Adrenal gland (tissue), 12 donors: Measurements from ENCODE around the gene KIF16B. TPM values are rescaled to one million over a fixed set of nuclear protein-coding genes. Genes with fewer than 3 reads are reported as not detected.

Experiments used
- DNase-seq, 7 donors: peaks; one replicate each; pipeline ENCODE4 v3.0.0-alpha.2; 2019 to 2020
- H3K27ac ChIP-seq, 5 donors: fragments of 200-600 bp; sonication (generic) in 4 of 5; 1 replicate in 3 of 5; 2 replicates in 2 of 5; pipeline versions ENCODE4 v1.5.1 to v1.8.0; 2016 to 2020; ENCODE audit warnings: mild to moderate bottlenecking in 1 of 5
- H3K27me3 ChIP-seq: fragments of 200-600 bp; 2 replicates; pipeline ENCODE4 v1.8.0; 2021
- H3K36me3 ChIP-seq, 2 donors: fragments of 200-600 bp; replicated peaks in 1 of 2; 1 replicate in 1 of 2; 2 replicates in 1 of 2; pipeline versions ENCODE4 v1.5.1 to v1.8.0; 2018 to 2022
- H3K4me1 ChIP-seq, 2 donors: fragments of 200-600 bp; replicated peaks in 1 of 2; 1 replicate in 1 of 2; 2 replicates in 1 of 2; pipeline versions ENCODE4 v1.5.1 to v1.8.0; 2018 to 2021
- H3K4me3 ChIP-seq, 4 donors: fragments of 200-600 bp; sonication (generic) in 3 of 4; one replicate each; pipeline ENCODE4 v1.5.1; 2016 to 2018
- H3K9me3 ChIP-seq, 3 donors: fragments of 200-600 bp; sonication (generic) in 1 of 3; replicated peaks in 1 of 3; 1 replicate in 2 of 3; 2 replicates in 1 of 3; pipeline versions ENCODE4 v1.5.1 to v1.8.0; 2016 to 2021
- POLR2A ChIP-seq, 2 donors: fragments of 450-650 bp; IDR thresholded peaks; one replicate each; pipeline ENCODE4 v1.6.1; 2017; ENCODE audit warnings: antibody characterized with exemption in 2 of 2, mild to moderate bottlenecking in 2 of 2, moderate library complexity in 1 of 2
- WGBS, 4 donors: extraction: QIAGEN DNeasy Blood & Tissue Kit in 2 of 4; methylation state at CpG; one replicate each; pipeline versions ENCODE4 v1.1.5 to v1.1.7; 2013 to 2017; 5-methylcytosine and 5-hydroxymethylcytosine counted together
- intact Hi-C, 2 donors: fragments of 100-400 bp; cut with DNase I; formaldehyde crosslinking; loops; one replicate each; pipeline versions ENCODE4 v1.14.1 to v1.15.0; 2022 to 2023
- polyA plus RNA-seq, 3 donors: library from polyadenylated mRNA; stranded (reverse); fragments of 200-250 nt in 2 of 3; fragments of 350-450 nt in 1 of 3; fragmentation: Illumina TruSeq in 1 of 3; extraction: RNeasy Lipid Tissue Mini Kit (QIAGEN cat#74804) in 1 of 3; gene quantifications; one replicate each; pipeline ENCODE4 v1.2.3, GENCODE V29; 2013 to 2014
- total RNA-seq, 9 donors: library from RNA; depleted of rRNA in 4 of 9; stranded (reverse); fragments of >200 nt in 4 of 9; fragments of 120-200 nt in 1 of 9; fragmentation: NEBNext Ultra II Directional in 1 of 9; extraction: Animal tissue kit (Norgen Biotek cat#: 25700) in 1 of 9; gene quantifications; one replicate each; pipeline versions ENCODE4 v1.1.0 to v1.2.4, GENCODE V29; 2013 to 2023
- TF ChIP-seq, protein P1 (sequence below), 6 experiments: fragments of 450-650 bp in 4 of 6; fragments of 200-600 bp in 2 of 6; sonication (generic) in 1 of 6; IDR thresholded peaks; 1 replicate in 5 of 6; 2 replicates in 1 of 6; pipeline versions ENCODE4 v1.5.1 to v1.8.0; 2016 to 2021; ENCODE audit warnings: antibody characterized with exemption in 6 of 6, mild to moderate bottlenecking in 2 of 6, moderate library complexity in 1 of 6
- donor health status: healthy with polysubstance abuse.
- donor health status: Bipolar disorder and iron deficiency.
- donor health status: DM: yes; HTN: yes; CAD: no.
- donor health status: DM: no; HTN: no; CAD: no.
- donor health status: DM: no; HTN: no; CAD: no.
- donor health status: DM: yes; HTN: yes; CAD: no.

The KIF16B gene
- total and polyA plus RNA-seq, 12 donors: 8.6 to 113 (median 36.1) TPM

DNA sequence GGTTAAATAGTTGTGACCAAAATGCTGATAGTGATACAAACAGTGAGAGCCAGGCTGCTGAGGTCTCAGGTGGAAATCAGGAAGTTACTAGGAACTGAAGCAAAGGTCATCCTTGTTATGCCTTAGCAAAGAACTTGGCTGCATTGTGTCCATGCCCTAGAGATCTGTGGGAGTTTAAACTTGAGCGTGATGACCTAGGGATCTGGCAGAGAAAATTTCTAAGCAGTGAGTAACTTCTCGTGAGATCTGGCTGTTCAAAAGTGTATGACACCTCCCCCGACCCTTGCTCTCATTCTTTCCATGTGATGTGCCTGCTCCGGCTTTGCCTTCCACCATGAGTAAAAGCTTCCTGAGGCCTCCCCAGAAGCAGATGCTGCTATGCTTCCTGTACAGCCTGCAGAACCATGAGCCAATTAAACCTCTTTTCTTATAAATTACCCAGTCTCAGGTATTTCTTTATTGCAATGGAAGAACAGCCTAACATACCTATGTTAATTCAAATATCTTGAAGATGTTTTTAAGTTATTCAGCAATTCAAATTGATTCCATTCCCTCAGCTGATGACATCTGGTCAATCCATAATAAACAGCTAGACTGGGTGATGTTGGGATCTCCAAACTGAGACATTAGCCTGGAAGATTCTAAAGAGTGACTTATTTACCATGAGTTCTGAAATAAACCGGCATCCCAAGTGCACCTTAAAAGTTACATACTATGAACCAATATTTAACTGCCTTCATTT, 33.8 kb downstream of the KIF16B start:
- 62 to 71% (median 66%) methylated on average over 5 of the region's 5 CpGs for WGBS, 4 donors
- Histone ChIP-seq H3K9me3 (no peaks in the 10 kb centered on the region), H3K4me1 (peaks cover 12 to 37% of the 10 kb centered on the region in 2 donors), H3K27me3 (no peaks in the 10 kb centered on the region), H3K4me3 (no peak overlapping the region), H3K27ac (peak overlapping the region in 1 of 5 donors; percentile 1), H3K36me3 (no peaks in the 10 kb centered on the region)
- DNase-seq: no peak
- TF ChIP-seq POLR2A (IDR thresholded peaks at IDR 0.05): no peak
- TF ChIP-seq, protein P1, sequence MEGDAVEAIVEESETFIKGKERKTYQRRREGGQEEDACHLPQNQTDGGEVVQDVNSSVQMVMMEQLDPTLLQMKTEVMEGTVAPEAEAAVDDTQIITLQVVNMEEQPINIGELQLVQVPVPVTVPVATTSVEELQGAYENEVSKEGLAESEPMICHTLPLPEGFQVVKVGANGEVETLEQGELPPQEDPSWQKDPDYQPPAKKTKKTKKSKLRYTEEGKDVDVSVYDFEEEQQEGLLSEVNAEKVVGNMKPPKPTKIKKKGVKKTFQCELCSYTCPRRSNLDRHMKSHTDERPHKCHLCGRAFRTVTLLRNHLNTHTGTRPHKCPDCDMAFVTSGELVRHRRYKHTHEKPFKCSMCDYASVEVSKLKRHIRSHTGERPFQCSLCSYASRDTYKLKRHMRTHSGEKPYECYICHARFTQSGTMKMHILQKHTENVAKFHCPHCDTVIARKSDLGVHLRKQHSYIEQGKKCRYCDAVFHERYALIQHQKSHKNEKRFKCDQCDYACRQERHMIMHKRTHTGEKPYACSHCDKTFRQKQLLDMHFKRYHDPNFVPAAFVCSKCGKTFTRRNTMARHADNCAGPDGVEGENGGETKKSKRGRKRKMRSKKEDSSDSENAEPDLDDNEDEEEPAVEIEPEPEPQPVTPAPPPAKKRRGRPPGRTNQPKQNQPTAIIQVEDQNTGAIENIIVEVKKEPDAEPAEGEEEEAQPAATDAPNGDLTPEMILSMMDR (IDR thresholded peaks at IDR 0.05): no peak
- intact Hi-C loops: no loop called here

DNA sequence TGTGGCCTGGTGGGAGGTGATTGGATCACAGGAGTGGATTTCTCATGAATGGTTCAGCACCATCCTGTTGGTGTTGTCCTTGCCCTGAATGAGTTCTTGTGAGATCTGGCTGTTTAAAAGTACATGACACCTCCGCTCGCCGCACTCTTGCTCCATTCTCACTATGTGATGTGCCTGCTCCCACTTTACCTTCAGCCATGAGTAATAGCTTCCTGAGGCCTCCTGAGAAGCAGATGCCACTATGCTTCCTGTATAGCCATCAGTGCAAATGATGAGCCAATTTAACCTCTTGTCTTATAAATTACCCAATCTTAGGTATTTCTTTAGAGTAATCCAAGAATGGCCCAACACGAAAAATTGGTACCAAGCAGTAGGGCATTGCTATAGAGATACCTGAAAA, 34.5 kb downstream of the KIF16B start:
- peak overlapping the region in 1 of 5 donors; percentile 1 for H3K27ac ChIP-seq

DNA sequence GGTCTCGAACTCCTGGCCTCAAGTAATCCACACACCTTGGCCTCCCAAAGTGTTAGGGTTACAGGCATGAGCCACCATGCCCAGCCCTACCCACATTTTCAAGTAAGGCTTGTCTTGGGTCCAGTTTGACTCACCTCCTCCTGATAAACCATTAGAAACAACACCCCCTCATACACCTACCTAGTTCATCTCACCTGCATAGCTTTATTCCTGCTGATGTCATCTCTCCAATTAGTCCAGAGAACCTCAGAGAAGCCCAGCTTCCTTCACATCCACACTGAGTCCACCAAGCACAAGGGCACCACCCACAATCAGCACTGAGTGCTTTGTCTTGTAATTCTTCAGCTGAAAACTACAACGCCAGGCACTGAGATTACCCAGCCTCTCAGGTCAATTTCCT, 35.3 kb downstream of the KIF16B start:
- no peaks in the 10 kb centered on the region for H3K9me3 ChIP-seq
- TF ChIP-seq, protein P1 (IDR thresholded peaks at IDR 0.05): no peak
- no peak for TF ChIP-seq POLR2A (IDR thresholded peaks at IDR 0.05)
- intact Hi-C loops: no loop called here
- no peaks in the 10 kb centered on the region for H3K36me3 ChIP-seq
- peaks cover 12 to 44% of the 10 kb centered on the region in 2 donors for H3K4me1 ChIP-seq
- DNase-seq: no peak
- H3K4me3 ChIP-seq: no peak overlapping the region
- no peak overlapping the region for H3K27ac ChIP-seq
- H3K27me3 ChIP-seq: no peaks in the 10 kb centered on the region
- WGBS, 4 donors: 83 to 98% (median 89%) methylated on average over 2 of the region's 2 CpGs

More for the DNA sequence above, 34.5 kb downstream of the KIF16B start:
- no peak for TF ChIP-seq POLR2A (IDR thresholded peaks at IDR 0.05)
- TF ChIP-seq, protein P1 (IDR thresholded peaks at IDR 0.05): no peak
- Histone ChIP-seq H3K4me3 (no peak overlapping the region), H3K36me3 (no peaks in the 10 kb centered on the region), H3K27me3 (no peaks in the 10 kb centered on the region), H3K4me1 (peaks cover 12 to 41% of the 10 kb centered on the region in 2 donors), H3K9me3 (no peaks in the 10 kb centered on the region)
- 83 to 97% (median 90%) methylated on average over 4 of the region's 4 CpGs for WGBS, 4 donors
- no peak for DNase-seq
- intact Hi-C loops: no loop called here

DNA sequence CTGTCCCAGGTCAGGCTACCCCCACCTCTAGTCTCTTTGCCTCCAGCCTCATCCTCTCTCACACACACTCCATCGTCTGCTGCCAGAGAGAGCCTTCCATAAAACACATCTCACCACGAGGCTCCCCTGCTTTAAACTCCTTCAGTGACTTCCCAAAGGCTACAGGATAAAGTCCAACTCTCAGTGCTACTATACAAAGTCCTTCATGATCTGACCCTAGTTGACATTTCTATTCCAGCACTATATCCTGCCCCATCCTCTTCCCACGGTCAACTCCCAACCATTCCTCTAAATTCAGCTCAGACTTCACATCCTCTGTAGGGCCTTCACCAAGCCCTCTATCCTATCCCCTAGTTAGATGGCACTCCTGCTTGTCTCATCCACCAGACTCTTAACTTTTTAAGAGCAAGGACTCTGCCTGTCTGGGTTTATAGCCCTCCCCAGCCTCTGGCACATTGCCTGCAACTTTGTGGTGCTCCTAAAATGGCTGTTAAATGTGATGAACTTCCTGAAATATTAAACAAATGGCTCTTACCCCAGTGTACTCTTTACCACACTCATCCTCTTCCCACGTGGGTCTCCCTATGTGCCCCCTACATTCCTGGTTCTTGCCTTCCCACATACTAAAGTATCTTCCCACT, 36.1 kb downstream of the KIF16B start:
- Histone ChIP-seq H3K36me3 (no peaks in the 10 kb centered on the region), H3K4me3 (no peak overlapping the region), H3K9me3 (no peaks in the 10 kb centered on the region), H3K27ac (no peak overlapping the region), H3K27me3 (no peaks in the 10 kb centered on the region), H3K4me1 (peaks cover 12 to 36% of the 10 kb centered on the region in 2 donors)
- no peak for DNase-seq
- intact Hi-C loops: no loop called here
- TF ChIP-seq, protein P1 (IDR thresholded peaks at IDR 0.05): no peak
- TF ChIP-seq POLR2A (IDR thresholded peaks at IDR 0.05): no peak
- WGBS, 4 donors: 82 to 86% (median 84%) methylated on average over 4 of the region's 4 CpGs
